Measurements from ENCODE around the gene TSEN34. TPM values are rescaled to one million over a fixed set of nuclear protein-coding genes. Genes with fewer than 3 reads are reported as not detected.

The TSEN34 gene
- total RNA-seq, 1 experiment from 2014 or later: 32.0 TPM

DNA sequence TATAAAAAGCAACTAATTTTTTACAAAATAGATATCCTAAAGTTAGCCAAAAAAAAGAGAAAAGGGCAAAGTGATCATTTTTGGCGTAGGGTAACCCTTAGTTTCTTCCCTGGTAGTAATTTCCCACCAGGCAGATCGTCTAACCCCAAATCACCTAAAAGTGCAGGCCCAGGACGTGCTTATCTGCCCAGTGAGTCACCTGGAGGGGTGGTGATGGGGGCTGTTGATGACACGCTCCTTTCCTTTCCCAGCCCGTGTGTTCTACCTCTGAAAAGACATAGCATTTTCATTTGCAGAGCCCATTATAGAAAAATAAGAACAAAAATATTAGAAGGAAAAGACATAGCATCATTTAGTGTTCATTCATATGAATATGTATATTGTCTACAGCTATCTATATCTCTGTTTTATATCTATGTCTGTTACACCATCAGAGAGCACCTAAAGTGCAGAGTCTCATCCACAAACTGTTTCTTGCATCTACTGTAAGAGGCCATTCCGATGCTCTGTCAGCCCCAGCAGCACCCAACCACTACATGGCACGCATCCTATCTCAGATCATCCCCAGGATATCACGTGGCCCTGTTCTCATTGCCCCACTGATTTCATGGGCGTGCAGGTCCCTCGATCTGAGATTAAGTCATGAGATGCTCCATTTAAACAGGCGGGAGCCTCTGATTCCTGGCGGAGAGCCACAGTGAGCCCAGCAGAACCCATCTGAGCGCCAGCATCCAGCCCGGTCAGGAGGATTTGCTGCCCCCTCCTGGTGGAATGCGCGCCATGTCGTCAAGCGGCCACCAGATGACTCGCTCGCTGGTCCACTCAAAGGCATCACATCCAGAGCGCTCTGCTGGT lies 40.2 kb downstream of the TSEN34 start:
- CTCF ChIA-PET: interaction anchor here (1.3 kb wide), 3 partner anchors 35 to 51 kb away, joined by 3 to 4 read pairs (median 3); no protein-coding TSS in a partner anchor
- H3K4me1 Mint-ChIP-seq: no peaks in the 10 kb centered on the region
- peaks cover 18% of the 10 kb centered on the region for H3K9me3 Mint-ChIP-seq
- DNase-seq (ENCODE audit: low spot score): peak; percentile 83
- H3K36me3 Mint-ChIP-seq: no peaks in the 10 kb centered on the region; the same call in 1 of the 2 replicates
- peaks cover 19% of the 10 kb centered on the region for H3K27me3 Mint-ChIP-seq (ENCODE audit: low read depth)
- H3K4me3 Mint-ChIP-seq: no peak overlapping the region
- H3K27ac Mint-ChIP-seq: no peak overlapping the region
- POLR2A ChIA-PET: no interaction called here
- TF ChIP-seq EMX1 (CRISPR knock-in tag; IDR thresholded peaks at IDR 0.05) (no peak), ETV6 (CRISPR knock-in tag; IDR thresholded peaks at IDR 0.05) (no peak), ZNF121 (CRISPR knock-in tag; IDR thresholded peaks at IDR 0.05) (no peak), TEAD1 (CRISPR knock-in tag; IDR thresholded peaks at IDR 0.05) (peak; percentile 28; the same call in 1 of the 2 replicates), GABPB1 (CRISPR knock-in tag; IDR thresholded peaks at IDR 0.05) (peak; percentile 46; the same call in 1 of the 2 replicates), IRF2 (CRISPR knock-in tag; IDR thresholded peaks at IDR 0.05; ENCODE audit: borderline replicate concordance, low read depth) (no peak), TEAD4 (CRISPR knock-in tag; IDR thresholded peaks at IDR 0.05) (no peak)
- TF ChIP-seq, protein P1, sequence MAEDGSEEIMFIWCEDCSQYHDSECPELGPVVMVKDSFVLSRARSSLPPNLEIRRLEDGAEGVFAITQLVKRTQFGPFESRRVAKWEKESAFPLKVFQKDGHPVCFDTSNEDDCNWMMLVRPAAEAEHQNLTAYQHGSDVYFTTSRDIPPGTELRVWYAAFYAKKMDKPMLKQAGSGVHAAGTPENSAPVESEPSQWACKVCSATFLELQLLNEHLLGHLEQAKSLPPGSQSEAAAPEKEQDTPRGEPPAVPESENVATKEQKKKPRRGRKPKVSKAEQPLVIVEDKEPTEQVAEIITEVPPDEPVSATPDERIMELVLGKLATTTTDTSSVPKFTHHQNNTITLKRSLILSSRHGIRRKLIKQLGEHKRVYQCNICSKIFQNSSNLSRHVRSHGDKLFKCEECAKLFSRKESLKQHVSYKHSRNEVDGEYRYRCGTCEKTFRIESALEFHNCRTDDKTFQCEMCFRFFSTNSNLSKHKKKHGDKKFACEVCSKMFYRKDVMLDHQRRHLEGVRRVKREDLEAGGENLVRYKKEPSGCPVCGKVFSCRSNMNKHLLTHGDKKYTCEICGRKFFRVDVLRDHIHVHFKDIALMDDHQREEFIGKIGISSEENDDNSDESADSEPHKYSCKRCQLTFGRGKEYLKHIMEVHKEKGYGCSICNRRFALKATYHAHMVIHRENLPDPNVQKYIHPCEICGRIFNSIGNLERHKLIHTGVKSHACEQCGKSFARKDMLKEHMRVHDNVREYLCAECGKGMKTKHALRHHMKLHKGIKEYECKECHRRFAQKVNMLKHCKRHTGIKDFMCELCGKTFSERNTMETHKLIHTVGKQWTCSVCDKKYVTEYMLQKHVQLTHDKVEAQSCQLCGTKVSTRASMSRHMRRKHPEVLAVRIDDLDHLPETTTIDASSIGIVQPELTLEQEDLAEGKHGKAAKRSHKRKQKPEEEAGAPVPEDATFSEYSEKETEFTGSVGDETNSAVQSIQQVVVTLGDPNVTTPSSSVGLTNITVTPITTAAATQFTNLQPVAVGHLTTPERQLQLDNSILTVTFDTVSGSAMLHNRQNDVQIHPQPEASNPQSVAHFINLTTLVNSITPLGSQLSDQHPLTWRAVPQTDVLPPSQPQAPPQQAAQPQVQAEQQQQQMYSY (CRISPR knock-in tag; IDR thresholded peaks at IDR 0.05): no peak
- TF ChIP-seq, protein P2, sequence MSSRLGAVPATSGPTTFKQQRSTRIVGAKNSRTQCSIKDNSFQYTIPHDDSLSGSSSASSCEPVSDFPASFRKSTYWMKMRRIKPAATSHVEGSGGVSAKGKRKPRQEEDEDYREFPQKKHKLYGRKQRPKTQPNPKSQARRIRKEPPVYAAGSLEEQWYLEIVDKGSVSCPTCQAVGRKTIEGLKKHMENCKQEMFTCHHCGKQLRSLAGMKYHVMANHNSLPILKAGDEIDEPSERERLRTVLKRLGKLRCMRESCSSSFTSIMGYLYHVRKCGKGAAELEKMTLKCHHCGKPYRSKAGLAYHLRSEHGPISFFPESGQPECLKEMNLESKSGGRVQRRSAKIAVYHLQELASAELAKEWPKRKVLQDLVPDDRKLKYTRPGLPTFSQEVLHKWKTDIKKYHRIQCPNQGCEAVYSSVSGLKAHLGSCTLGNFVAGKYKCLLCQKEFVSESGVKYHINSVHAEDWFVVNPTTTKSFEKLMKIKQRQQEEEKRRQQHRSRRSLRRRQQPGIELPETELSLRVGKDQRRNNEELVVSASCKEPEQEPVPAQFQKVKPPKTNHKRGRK (CRISPR knock-in tag; IDR thresholded peaks at IDR 0.05; ENCODE audit: borderline replicate concordance): no peak
- TF ChIP-seq, protein P3, sequence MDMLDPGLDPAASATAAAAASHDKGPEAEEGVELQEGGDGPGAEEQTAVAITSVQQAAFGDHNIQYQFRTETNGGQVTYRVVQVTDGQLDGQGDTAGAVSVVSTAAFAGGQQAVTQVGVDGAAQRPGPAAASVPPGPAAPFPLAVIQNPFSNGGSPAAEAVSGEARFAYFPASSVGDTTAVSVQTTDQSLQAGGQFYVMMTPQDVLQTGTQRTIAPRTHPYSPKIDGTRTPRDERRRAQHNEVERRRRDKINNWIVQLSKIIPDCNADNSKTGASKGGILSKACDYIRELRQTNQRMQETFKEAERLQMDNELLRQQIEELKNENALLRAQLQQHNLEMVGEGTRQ (CRISPR knock-in tag; IDR thresholded peaks at IDR 0.05): no peak
- TF ChIP-seq, protein P4, sequence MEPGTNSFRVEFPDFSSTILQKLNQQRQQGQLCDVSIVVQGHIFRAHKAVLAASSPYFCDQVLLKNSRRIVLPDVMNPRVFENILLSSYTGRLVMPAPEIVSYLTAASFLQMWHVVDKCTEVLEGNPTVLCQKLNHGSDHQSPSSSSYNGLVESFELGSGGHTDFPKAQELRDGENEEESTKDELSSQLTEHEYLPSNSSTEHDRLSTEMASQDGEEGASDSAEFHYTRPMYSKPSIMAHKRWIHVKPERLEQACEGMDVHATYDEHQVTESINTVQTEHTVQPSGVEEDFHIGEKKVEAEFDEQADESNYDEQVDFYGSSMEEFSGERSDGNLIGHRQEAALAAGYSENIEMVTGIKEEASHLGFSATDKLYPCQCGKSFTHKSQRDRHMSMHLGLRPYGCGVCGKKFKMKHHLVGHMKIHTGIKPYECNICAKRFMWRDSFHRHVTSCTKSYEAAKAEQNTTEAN (CRISPR knock-in tag; IDR thresholded peaks at IDR 0.05): no peak
- TF ChIP-seq, protein P5, sequence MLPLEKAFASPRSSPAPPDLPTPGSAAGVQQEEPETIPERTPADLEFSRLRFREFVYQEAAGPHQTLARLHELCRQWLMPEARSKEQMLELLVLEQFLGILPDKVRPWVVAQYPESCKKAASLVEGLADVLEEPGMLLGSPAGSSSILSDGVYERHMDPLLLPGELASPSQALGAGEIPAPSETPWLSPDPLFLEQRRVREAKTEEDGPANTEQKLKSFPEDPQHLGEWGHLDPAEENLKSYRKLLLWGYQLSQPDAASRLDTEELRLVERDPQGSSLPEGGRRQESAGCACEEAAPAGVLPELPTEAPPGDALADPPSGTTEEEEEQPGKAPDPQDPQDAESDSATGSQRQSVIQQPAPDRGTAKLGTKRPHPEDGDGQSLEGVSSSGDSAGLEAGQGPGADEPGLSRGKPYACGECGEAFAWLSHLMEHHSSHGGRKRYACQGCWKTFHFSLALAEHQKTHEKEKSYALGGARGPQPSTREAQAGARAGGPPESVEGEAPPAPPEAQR (CRISPR knock-in tag; IDR thresholded peaks at IDR 0.05): no peak
- TF ChIP-seq, protein P6, sequence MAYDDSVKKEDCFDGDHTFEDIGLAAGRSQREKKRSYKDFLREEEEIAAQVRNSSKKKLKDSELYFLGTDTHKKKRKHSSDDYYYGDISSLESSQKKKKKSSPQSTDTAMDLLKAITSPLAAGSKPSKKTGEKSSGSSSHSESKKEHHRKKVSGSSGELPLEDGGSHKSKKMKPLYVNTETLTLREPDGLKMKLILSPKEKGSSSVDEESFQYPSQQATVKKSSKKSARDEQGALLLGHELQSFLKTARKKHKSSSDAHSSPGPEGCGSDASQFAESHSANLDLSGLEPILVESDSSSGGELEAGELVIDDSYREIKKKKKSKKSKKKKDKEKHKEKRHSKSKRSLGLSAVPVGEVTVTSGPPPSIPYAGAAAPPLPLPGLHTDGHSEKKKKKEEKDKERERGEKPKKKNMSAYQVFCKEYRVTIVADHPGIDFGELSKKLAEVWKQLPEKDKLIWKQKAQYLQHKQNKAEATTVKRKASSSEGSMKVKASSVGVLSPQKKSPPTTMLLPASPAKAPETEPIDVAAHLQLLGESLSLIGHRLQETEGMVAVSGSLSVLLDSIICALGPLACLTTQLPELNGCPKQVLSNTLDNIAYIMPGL (CRISPR knock-in tag; IDR thresholded peaks at IDR 0.05): no peak
- TF ChIP-seq, protein P7, sequence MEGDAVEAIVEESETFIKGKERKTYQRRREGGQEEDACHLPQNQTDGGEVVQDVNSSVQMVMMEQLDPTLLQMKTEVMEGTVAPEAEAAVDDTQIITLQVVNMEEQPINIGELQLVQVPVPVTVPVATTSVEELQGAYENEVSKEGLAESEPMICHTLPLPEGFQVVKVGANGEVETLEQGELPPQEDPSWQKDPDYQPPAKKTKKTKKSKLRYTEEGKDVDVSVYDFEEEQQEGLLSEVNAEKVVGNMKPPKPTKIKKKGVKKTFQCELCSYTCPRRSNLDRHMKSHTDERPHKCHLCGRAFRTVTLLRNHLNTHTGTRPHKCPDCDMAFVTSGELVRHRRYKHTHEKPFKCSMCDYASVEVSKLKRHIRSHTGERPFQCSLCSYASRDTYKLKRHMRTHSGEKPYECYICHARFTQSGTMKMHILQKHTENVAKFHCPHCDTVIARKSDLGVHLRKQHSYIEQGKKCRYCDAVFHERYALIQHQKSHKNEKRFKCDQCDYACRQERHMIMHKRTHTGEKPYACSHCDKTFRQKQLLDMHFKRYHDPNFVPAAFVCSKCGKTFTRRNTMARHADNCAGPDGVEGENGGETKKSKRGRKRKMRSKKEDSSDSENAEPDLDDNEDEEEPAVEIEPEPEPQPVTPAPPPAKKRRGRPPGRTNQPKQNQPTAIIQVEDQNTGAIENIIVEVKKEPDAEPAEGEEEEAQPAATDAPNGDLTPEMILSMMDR (IDR thresholded peaks at IDR 0.05): peak; percentile 58
- peak; percentile 96 for ATAC-seq
